ENCODE measurements around the gene CDH13.
A peak's percentile ranks its signal among the peaks of the same experiment; 100 is the strongest.
"Not testable (repeated sequence)": the region's sequence is repeated elsewhere in the genome, so short reads cannot be mapped to it uniquely, and the experiment has no call there.

CDH13 gene

DNA sequence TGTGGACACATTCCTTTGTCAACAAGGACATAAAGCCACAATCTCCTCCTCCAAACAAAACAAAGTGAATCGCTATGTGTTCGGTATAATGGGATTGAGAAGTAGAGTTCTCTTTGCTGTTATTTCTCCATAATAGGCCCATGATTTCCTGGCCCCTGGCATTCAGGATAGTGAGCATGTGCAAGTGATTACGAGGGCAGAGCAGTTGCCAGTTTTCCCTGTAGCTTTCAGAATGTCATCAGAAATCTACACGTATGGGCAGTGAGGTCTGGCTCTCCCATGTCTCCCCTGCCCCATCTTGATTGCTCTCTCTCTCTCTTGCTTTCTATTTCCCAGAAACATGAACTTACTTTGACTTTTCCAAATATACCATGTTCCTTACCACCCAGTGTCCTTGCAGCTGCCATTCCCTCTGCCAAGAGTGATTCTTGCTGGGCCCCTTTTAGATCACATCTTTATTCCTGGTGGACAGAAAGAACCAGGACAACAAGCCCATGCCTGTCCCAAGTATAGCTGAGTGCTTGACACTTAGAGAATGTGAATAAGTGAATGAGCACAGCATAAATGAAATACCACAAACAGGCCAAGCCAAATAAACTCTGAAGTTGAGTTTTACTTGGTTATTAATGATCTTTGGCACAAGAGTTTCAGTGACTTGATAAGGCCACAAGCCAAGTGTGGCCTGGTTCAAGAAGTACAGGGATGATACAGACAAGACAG is 273.1 kb downstream of the CDH13 start:
- DNase-seq = no peak

DNA sequence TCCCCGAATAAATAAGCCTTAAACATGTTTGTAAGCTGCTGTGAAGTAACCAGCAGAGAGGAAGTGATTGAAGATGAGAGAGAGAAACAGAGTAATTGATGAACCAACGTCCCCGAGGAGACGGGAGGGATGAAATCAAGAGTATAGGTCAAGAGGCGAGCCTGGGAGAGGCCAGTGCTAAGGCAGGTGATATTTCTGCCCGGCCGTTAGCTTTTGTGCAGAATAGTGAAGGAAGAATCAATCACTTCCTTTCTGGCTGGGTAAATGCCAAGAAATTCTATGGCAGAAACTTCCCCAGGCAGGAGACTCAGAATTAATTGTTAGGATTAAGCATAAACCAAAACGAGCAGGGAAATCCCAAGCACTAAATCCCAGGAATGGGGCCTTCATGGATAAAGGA is 273.8 kb downstream of the CDH13 start:
- DNase-seq = no peak

DNA sequence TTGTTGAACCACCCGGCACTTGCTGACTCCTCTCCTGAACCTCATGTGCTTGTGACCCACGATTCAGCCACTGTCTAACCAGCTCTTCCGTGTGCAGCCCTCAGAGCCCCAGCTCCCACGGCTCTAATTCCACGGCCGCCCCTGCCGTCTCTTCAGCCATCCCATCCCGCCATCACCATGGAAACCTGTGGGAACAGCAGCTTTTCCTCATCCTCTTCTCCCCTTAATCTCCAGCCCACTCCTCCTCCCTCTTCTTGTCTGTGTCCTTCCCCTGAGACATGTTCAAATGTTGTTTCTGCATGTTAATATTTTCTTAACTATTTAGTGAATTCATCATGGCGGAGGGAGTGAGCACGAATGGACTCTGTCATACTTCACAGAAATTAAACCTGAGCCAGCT is 285.2 kb downstream of the CDH13 start:
- no peak for DNase-seq

DNA sequence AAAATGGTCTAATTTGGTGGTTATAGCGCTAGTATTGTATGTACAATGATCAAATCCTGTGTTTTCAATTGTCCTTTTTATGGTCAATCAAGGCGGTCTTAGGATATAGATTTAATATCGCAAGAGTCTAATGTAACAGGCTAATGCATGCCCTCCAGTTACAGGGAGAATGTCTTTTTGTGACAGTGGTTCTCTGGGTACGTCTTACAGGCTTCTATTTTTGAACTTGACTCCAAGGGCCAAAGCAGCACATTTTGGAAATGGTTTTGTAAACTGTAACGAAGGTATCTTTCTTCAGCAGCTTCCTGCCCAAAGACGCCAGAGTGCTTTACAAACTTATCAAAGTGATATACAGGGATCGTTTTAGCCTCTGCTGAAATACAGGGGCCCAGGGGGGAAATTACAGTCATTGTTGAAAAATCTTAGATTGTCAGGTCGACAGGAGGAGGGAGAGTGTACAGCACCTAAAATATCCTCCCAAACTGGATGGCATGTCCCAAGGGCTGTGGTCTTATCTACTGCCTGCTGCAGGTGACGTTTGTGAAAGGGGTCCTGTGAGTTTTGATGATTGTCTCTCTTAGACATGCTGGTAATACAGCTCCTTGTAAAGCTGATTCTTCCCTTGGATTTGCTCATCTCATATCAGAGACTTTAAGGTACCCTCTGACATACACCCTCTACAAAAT is 288.5 kb downstream of the CDH13 start:
- DNase-seq = no peak

DNA sequence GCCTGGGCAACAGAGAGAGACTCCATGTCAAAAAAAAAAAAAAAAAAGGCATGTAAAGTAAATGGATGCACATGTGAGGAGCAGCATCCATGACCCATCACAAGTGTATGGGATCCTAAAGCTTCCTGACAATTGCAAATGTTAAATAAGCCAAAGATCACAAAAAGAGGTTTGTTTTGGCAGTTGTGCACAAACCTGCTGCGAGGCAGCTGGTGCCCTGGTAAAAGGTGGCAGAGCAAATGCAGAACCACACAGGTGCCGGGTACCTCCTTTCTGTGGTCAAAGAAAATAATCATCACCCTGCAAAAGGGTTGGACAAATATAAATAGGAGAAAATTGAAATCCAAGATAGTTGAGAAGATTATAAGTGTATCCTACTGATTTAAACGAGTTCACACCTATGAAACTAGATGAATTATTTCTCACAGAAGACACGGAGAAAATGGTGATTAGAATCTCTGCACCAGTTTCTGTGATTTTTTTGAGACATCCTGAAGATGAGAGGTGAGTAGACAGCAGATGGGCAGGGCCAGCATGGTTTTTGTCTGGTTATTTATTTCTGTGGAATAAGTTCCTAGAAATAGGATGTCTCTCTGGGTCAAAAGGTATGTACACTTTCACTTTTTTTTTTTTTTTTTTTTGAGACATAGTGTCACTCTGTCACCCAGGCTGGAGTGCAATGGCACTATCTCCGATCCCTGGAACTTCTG is 291.3 kb downstream of the CDH13 start:
- DNase-seq = no peak

DNA sequence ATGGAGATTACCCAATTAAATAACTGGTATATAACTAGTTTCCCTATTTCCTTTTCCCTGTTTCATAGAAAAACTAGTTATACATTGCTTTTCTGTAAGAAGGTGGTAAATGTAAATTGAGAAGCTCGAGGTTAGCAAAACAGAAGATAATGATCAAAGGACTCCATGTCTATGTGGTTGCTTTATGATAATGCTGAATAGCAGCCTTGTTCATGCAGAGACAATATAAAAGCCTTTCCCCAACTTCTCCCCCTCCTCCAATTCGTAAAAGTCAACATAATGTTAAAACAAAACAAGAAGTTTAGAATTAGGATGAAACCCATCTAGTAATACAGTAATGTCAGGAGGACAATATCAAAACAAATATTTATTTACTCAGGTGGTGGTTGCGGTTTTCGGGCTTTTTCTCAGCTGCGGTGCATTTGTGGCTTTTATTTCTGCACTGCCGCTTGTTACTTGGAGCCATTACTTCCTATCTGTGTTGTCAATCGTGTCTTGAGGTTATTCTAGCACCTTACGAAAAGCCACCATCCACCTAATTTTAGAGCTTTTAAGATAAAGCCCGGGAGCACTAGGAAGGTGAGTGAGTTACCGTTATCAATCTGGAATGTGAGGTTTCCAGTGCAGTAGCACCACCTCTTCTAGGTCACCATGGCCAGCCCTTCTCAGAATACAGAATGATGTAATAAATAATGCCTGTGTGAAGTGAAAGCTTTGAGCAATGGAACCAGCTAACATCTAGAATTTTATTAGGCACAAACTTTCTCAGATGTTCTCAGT is 297.5 kb downstream of the CDH13 start:
- DNase-seq = peak; percentile 44

DNA sequence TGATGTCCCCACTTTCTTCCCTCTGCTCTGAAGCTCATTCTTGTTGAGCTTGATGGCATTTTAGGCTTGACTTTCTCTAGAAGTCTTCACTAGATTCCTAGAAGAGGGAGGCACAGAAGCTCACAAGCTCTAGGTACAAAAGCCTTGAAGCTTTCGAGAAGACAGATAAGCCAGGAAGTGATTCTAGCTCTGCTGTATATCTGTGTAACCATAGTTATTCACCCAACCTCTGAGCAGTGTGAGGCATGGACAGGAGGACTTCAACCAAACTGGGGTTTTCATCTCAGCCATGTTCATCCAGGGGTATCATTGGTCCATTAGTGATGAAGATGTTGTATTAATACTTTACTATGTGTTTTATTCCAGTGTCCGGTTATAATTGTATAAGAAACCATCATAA is 299.7 kb downstream of the CDH13 start:
- no peak for DNase-seq

DNA sequence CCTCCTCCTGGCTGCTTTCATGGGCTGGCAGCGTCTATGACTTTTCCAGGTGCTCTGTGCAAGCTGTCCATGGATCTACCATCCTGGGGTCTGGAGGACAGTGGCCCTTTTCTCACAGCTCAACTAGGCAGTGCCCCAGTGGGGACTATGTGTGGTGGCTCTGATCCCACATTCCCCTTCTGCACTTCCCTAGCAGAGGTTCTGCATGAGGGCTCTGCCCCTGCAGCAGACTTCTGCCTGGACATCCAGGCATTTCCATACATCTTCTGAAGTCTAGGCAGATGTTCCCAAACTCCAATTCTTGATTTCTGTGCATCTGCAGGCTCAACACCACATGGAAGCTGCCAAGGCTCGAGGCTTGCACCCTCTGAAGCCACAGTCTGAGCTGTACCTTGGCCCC is 307.2 kb downstream of the CDH13 start:
- not testable (repeated sequence) for DNase-seq

DNA sequence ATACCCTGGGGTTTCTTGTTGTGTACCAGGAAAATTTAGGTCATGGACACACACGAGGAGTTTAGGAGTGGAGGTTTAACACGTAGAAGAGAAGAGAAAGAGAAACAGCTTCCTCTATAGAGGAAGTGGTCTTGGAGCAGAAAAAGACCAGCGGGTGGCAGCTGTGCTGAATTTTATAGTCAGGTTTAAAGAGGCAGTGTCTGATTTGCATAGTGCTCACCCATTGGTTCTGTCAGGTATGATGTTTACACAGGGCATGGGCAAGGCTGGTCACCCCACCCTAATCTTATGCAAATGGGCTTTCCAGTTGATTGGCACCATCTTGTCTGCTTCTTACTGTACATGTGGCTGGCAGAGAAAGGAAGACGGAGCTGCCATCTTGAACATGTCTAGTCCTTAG is 309.0 kb downstream of the CDH13 start:
- no peak for DNase-seq

DNA sequence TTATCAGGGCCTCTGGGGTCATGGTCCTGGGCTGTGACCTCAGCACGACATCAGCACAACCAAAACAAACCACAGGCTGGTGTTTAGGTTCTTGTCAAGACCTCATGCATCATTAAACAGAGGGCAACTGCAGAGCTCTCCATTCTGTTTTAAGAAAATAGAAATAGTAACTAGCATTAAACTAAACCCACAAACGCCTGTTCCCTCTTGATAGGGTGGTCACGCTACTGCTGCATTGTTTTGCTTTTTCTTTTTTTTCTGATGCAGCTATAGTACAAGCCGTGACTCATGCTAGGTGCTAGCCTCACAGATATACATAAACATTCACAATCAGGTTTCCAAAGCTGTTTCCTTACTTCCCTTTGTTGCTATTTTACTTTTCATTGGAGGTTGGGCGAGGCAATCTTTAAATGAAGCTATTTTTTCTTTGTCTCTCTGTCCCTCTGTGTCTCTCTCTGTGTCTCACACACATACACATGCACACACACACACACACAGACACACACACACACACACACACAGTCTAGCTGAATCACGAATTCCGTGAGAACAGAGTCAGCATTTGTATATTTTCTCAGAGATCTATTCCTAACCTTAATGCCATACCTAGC is 310.3 kb downstream of the CDH13 start:
- DNase-seq = no peak

DNA sequence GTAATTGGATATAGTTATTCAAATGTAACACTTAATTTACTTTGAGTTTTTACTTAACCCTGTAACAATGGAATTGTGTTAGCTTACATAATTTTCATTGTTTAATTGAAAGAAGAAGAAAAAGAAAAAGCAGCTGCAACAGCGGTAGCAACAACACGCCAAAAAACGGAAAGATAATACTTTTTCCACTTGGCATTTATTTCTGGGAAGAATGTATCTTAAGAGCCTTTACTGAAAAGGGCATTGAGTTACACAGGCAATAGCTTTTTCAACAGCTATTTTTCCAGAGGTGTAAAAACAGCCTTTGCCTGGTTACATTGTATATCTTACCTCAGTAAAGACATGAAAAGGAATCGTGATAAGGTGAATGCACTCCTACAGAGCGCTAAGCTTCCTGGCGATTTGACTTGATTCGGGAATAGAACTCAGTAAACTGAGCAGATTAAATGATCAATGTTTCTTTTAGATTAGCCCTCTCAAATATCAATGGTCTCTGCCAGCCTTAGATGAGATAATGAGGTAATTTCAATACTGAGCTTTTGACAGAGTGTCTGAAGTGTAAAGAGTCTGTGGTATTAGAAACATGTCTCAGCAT is 311.3 kb downstream of the CDH13 start:
- DNase-seq = no peak

DNA sequence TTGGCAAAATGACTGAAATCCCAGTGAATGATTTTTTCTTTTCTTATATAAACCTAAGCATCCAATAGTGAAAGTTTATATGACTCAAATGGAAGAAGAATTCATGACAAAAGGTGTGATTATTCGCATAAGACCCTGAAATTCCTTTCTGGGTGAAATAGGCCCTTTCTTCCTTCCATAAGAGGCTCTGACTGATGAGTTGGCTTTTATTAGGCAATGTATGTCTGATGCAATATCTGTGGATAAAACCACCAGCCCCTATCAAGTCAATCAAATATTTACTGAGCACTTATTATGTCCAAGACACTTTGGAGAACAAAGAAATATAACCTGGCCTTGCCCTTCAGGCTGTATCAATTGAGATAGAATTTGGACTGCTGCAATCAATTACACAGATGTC is 316.6 kb downstream of the CDH13 start:
- DNase-seq = no peak

DNA sequence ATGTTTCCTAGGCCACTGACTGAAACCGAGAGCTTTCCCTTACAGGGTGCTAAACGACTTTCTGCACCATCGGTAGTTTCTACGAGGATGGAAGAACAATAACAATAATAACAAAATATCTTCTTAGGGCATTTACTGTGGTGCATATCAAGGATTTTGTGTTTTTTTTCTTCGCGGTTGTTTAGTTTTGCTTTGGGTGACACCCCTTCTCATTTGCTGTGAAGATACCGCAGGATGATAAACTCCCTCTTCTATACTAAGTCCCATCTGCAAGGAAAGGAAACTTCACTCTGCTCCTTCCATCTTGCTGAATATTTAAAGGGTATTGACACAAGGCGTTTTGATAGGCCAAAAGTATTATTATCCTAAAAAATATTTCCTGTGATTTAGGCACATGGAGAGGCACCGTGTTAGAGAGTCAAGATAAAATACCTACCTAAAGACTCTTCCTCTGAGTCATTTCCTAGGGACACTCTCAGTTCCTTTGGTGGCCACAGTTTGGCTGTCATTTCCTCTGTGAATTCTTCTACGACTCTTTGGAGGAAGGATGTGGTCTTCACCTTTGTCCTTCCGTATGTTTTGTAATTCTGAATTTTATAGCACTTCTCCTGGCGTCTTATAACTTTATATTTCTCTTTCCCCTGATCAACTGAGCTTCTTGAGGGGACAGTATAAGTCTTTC is 318.8 kb downstream of the CDH13 start:
- DNase-seq = peak; percentile 25

DNA sequence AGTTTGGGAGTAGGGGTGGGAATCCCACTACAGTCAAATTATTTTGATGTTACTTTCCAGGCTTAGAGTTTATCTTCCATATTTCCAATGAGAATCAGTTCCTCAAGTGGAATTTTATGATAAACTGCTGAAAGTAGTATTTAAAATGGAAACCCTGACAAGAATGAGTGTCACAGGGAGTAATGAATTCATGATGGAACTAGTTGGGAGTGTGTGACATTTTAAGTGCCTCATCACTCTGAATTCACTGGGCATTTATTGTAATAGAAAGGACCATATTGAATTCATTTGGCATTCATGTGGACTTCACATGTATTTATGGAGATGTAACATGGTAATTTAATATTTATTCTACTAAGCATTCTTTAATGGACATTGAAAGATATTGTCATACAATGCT is 320.9 kb downstream of the CDH13 start:
- DNase-seq = no peak

DNA sequence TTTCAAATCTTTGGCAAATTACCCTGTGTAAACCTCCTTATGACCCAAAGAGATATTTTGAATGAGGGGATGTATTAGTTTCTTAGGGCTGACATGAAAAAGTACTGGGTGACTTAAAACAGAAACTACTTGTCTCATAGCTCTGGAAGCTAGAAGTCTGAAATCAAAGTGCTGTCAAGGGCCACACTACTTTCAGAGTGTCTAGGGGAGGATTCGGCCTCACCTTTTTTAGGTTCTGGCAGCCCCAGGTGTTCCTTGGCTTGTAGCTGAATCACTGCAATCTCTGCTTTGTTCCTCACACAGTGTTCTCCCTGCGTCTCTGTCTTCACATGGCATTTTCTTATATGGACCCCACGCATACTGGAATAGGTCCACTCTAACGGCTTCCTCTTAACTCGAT is 322.2 kb downstream of the CDH13 start:
- no peak for DNase-seq

DNA sequence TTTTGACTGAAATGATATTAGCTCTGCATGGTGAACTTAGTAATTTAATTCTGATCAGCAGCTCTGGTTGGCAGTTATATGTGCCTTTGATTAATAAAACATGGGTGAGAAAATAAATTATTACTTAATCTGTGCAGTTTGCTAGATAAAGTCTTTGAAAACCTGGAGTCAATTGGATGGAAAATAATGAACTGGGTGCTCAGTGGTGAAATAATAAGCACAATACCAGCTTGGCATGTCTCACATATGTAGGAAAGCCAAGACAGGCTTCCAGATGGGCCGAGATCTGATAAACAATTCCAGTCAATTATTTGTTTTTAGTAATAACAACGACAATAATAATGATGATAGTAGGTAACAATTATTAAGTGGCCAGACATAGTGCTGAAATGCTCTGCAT is 326.7 kb downstream of the CDH13 start:
- no peak for DNase-seq

DNA sequence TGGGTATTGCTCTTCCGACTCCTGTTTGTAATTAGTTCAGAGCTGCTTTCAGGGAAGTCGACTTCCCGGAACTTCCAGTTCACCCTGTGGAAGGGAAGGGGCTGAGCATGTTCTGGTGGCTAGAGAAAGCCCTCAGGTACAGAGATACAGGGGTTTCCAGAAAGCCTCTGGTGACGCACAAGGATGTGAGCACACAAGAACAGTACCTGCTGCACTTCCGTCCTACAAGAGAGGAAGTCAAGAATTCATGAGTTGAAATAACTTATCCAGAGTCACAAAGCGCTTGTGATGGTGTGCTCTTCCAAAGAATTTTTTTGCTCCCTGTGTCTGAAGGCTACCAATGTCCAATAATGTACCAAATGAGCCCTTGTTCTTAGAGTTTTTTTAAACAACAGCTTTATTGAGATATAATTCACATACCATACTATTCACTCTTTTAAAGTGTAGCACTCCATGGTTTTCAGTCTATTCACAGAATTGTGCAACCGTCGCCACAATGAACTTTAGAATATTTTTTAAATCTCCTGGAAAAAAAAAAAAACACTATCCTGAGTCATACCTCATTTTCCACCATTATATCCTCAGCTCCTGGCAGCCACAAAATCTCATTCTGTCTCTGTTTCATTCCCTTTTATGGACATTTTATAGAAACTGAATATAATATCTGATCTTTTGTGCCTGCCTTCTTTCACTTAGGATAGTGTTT is 327.6 kb downstream of the CDH13 start:
- DNase-seq = no peak

DNA sequence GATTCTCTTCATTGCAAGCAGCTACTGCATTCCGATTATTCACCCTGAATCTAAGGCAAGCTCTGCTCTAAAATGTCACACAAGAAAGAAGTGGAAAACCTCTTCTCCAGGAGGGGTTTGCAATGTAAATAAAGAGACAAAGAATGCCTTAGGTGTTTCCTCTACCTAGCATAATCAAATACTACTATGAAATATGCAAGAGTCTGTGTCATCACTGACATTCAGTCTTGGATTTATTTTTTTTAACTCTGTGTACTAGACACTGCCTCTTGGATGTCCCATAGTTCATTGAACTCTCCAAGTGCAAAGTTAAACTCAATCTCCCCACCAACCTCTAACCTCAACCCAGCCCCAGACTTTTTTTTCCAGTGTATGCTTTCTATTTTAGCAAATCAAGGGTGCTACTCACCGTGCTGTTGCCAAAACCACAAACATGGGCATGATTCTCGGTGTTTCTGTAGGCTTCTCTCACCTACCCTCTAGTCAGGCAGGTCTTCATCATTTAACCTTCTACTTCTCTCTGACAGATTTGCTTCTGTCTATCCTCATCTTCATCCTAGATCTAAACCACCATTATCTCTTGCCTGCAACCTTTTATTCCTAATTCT is 329.1 kb downstream of the CDH13 start:
- DNase-seq = peak; percentile 1

DNA sequence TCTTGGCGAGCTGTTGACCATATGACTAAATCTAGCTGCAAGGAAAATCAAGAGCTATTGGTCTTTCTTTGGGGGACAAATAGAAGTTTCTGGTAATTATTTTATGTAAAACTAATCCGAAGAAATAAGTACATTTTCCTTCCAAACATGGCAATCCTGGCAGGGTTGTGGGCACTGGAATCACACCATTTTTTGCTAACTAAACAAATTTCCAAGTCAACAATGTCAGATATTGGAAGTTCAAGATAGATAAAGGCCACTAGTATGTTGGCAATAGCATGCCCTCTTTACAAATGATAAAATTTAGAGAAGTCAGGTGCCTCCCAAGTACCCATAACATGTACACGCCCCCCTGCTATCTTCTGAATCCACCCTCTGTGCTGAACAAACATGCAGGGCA is 330.4 kb downstream of the CDH13 start:
- no peak for DNase-seq

DNA sequence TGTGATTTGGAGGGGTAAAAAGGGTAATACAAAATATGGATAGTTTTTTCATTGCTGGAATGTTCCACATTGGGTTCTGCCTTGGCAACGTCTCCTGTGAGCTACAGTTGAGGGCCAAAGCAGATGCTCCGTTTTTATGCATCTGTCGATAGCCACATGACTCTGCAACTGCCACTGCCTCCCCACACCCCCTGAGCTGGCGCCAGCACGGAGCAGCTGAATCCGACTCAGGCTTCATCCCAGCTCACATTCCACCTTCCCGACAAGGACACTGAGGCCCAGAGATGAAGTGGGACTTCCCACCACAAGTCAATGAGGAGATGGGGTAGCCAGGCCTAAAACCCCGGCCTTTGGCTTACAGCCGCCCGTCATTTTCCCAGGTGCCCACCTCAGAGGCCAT is 334.1 kb downstream of the CDH13 start:
- DNase-seq = no peak

DNA sequence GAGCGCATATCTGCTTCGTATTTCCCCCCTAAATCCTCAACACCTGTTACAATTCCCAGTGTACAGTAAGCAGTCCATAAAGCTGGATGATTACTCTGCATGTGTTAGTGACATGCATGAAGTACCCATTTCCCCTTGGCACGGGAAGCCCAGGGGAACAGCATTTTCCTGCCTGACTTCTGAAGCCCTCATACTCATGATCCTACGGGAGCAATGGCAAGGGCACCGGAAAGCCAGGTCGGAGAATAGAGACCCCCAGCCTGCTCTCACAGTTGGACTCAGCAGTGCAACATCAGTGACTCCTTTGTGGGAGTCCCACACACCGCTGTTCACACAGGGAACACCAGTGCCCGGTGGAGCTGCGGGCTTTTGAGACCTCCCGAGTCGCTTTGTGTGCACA is 336.9 kb downstream of the CDH13 start:
- DNase-seq = no peak

Measured in activated CD4-positive, alpha-beta T cell treated with anti-CD3 and anti-CD28 coated beads, Interleukin-2, amount 50 U/mL, for 16 hours (primary cell).